DMS 273 treated with DMSO at 0.1 percent for 48 hours (cell line): Measurements from ENCODE around the gene ACOT6.
"Not testable (repeated sequence)": the region's sequence is repeated elsewhere in the genome, so short reads cannot be mapped to it uniquely, and the experiment has no call there.

Experiments used
- DNase-seq: peaks from one replicate; lab custom pipeline; 2025; lab: John Stamatoyannopoulos, UW

The ACOT6 gene

DNA sequence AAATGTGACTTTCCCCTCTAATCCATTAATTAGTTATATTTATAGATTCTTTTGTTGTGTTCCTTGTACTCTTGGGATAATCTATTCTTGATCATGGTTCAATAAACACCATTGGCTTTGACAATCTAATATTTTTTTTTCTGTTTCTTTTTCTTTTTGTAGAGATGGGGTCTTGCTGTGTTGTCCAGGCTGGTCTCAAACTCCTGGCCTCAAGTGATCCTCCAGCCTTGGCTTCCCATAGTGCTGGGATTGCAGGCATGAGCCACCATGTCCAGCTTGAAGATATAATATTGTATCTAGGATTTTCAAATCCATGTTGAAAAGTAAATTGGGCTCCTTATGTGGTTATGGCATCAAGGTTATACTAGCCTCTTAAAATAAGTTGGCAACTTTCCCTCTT lies 38.7 kb downstream of the ACOT6 start:
- no peak for DNase-seq

DNA sequence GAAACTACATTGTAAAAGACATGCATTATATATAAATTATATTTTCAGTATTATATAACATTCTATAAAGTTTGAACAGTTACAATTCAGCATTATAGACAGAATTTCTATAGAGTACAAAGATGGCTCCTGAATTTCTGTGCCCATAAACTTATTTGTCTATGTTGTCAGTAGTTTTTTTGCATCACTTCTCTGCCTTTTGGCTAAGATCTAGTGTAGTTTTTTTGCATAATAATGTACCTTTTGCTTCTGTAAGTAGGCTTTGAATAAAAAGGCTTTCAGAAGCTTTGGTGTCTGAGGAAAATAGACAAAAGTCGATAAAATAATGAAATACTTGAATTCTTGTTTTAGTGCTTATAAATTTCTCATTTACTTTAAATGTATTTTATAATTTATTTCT lies 43.5 kb downstream of the ACOT6 start:
- no peak for DNase-seq

DNA sequence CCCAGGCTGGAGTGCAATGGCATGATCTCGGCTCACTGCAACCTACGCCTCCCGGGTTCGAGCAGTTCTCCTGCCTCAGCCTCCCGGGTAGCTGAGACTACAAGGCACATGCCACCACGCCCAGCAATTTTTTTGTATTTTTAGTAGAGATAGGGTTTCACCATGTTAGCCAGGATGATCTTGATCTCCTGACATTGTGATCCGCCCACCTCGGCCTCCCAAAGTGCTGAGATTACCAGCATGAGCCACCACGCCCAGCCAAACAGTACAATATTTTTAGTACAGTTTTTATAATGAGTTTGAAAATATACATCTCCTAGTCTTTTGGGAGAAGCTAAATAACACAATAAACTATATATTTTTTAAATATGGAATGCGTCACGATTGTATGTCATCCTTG lies 46.9 kb downstream of the ACOT6 start:
- not testable (repeated sequence) for DNase-seq

DNA sequence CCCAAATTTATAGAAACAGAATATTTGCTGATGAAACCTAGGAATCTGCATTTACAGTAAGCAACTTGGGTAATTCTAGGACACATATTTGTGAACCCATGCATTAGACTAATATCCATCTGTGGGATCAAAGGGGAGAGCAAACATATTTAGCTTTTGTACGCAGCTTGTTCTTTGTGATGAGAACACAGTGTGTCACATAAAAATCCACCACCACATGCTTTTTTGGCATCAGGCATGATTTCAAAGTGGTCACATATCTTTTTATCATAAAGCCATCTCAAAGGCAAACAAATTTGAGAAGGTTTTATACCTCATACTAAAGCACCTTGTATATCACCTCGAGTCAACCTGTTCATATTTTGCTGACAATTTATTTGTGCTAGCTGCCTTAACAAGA lies 48.2 kb downstream of the ACOT6 start:
- no peak for DNase-seq

DNA sequence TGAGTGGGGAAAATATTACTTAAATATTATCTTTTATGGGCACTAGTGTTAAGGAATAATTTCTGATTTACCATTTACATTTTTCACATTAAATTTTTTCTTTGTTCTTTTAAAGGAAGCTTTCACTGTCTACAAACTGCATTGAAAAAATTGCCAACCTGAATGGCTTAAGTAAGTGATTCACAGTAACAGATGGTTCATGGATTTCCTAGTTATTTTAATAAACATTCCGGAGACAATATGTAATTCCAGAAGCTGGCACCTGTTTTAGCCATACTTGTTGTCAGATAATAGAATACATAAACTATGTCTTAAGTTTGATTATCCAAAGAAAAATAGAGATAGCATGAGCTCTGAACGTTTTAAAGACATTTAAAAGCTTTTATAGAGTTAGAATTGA lies 49.6 kb downstream of the ACOT6 start:
- no peak for DNase-seq

DNA sequence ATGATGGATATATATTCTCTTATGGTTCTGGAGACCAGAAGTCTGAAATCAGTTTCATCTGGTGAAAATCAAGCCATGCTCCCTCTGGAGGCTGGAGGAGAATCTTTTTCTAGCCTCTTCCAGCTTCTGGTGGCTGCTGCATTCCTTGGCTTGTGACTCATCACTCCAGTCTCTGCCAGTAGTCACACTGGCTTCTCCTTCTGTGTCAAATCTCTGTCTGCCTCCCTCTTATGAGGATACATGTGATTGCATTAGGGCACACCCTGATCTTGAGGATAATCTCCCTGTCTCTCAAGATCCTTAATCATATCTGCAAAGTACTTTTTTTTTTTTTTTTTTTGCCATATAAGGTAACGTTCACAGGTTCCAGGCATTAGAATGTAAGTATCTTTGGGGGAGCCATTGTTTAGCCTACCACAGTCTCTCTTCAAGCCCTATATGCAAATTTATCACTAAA lies 50.2 kb downstream of the ACOT6 start:
- peak; percentile 18 for DNase-seq

DNA sequence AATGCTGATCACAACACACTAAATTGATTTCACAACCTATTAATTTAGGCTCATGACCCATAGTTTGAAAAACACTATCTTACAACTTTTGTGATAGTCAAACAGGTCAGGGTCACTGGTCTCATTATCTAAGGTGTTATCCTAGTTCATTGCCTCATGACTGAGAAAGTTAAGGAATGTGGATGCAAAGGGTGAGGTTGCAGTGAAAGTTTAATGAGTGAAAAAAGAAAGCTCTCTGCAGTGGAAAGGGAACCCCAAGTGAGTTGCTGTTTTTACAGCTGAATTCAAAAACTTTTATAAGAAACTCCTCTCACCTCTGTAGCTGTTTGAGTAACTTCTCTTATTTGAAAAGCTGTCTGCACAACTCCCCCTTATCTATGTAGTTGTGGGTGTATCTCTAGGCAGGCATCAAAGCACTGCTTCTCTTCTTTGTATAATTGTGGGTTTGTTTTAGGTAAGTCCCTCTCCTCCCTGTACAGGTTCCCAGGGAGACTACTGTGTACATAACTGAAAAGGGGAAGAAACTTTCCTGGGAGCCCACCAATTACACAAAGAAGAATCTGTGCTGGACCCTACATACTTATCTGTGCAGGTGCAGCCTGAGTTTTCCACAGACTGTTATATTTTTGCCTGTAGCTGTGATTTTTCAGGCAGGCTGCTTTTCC lies 51.4 kb downstream of the ACOT6 start:
- DNase-seq: no peak

DNA sequence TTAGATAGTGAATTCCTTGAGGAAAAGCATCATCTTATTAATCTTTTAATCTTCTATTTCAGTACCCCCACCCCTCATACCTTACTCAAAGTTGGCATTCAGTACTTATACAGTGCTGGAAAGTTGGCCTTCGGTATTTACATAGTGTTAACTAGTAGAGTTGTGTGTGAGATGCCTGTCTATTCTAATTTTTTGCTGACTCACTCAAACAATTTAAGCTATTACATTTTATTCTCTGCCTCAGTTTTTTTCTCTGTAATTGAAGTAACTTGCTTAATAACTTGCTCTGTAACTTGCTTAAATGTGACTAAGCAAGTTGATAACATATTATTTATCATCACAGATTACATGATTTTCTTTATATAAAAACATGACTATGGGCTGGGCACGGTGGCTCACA lies 52.8 kb downstream of the ACOT6 start:
- no peak for DNase-seq

DNA sequence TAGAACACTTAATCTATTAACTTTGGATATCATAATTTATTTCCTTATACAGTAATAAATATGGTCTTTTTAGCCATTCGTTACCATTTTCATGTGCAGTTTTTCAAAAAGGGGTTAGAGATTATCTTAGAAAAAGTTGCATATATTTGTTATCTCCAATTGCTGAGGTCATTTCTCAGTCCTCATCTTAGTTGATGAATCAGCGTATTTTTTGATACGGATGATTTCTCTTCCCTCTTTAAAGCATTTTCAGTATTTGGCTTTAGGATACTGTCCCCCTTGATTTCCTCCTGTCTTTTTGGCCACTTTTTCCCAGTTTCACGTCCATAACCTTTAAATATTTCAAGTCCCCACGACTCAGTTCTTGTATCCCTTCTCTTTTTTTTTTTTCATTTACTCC lies 54.3 kb downstream of the ACOT6 start:
- DNase-seq: no peak

DNA sequence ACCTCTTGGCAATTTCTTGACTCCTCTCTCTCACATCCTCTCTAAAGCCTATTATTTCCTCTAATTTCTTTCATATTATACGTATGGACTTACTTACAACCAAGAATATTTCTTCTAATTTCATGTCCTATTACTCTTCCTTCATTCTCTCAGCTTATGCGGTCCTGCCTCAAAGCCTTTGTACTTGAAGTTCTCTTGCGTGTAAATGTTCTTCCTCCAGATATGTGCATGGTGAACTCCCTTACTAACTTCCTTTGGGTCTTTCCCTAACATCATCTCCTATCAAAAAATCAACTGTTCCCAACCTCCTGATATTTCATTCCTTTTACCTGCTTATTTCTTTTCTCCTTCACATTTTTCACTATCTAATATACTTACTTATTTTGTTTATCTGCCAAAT lies 55.5 kb downstream of the ACOT6 start:
- DNase-seq: no peak
